ENCODE results near the gene OR2V2.

- TF ChIP-seq CTCF (IDR thresholded peaks at IDR 0.05; ENCODE audit: low read depth, low read length, missing input control): no peak
- no peak for TF ChIP-seq NR2F2 (IDR thresholded peaks at IDR 0.05)
- no peak for TF ChIP-seq RAD21 (IDR thresholded peaks at IDR 0.05)
- no peak for TF ChIP-seq GABPA (IDR thresholded peaks at IDR 0.05 in 1 of 2, conservative IDR thresholded peaks at IDR 0.05 in 1 of 2)
Measured at GRCh38 chr5:181112476-181112875, 34.9 kb upstream of the OR2V2 start.

Data from liver (tissue), 3 donors.